ENCODE results near the gene ANKRD36B.
"Not testable (repeated sequence)": the region's sequence is repeated elsewhere in the genome, so short reads cannot be mapped to it uniquely, and the experiment has no call there.

Gene ANKRD36B

DNA sequence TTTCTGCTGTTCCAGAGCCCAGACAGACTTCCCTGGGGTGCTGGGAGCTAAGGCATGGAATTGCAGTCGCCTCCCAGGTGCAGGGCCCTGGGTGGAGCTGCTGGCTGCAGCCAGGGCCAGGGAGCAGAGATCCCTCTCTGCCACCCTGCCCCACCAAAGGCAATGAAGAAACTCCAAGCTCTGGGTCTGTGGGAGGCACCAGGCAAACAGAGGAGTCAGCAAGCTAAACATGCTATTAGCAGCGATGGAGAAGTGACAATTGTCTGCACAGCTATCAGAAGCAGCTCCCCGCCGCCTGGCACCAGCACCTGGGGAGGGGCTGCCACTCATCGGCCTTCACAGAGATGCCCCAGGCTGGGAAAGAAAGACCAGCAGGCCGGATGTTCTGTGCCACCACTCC is 28.2 kb upstream of the ANKRD36B start:
- Histone ChIP-seq H3K27me3 (replicated peaks in 2 of 5; ENCODE audit: control insufficient read depth in 4 of 5, insufficient read depth in 5 of 5, low read length in 4 of 5) (no peaks in the 10 kb centered on the region), H3K9me3 (ENCODE audit: control extremely low read depth in 1 of 5, control insufficient read depth in 4 of 5, insufficient read depth in 2 of 5, low read depth in 1 of 5, low read length in 4 of 5) (no peaks in the 10 kb centered on the region), H3K4me1 (ENCODE audit: control extremely low read depth in 1 of 4, control insufficient read depth in 4 of 4, insufficient read depth in 4 of 4, low read length in 3 of 4) (no peaks in the 10 kb centered on the region), H3K36me3 (ENCODE audit: control insufficient read depth in 4 of 4, insufficient read depth in 4 of 4, low read length in 3 of 4) (no peaks in the 10 kb centered on the region), H3K27ac (ENCODE audit: insufficient read depth in 1 of 2, low read depth in 1 of 2, low read length in 2 of 2, poor library complexity in 1 of 2, severe bottlenecking in 2 of 2) (no peak overlapping the region), H3K4me3 (ENCODE audit: control insufficient read depth in 1 of 7, extremely low read depth in 1 of 7, insufficient read depth in 4 of 7, low read depth in 2 of 7, low read length in 6 of 7) (no peak overlapping the region)
- ChIA-PET POLR2A (no interaction called here), CTCF (no interaction called here)
- DNase-seq: no peak
- WGBS (ENCODE audit: insufficient coverage): 96% methylated on average over 3 of the region's 6 CpGs

DNA sequence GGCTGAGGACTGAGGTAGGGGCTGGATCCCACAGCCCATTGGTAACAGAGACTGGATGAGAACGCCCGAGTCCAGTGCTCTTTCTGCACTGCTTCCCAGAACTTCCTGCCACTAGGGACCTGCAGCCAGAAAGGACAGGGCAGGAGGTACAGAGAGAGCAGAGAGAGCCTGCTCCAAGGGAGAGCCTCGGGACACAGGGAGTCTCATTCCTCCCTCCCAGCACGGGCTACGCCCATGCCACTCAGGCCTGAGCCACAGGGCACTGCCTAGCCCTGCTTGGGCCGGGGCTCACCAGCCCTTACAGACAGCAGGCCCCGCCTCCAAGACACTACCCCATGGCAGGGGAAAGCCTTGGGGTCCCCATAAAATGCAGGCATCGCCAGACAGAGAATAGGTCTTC is 26.1 kb upstream of the ANKRD36B start:
- H3K27ac ChIP-seq (ENCODE audit: insufficient read depth in 1 of 2, low read depth in 1 of 2, low read length in 2 of 2, poor library complexity in 1 of 2, severe bottlenecking in 2 of 2); DNase-seq; H3K36me3 ChIP-seq (ENCODE audit: control insufficient read depth in 4 of 4, insufficient read depth in 4 of 4, low read length in 3 of 4); CTCF ChIA-PET; H3K4me1 ChIP-seq (ENCODE audit: control extremely low read depth in 1 of 4, control insufficient read depth in 4 of 4, insufficient read depth in 4 of 4, low read length in 3 of 4); H3K27me3 ChIP-seq (replicated peaks in 2 of 5; ENCODE audit: control insufficient read depth in 4 of 5, insufficient read depth in 5 of 5, low read length in 4 of 5); H3K9me3 ChIP-seq (ENCODE audit: control extremely low read depth in 1 of 5, control insufficient read depth in 4 of 5, insufficient read depth in 2 of 5, low read depth in 1 of 5, low read length in 4 of 5); H3K4me3 ChIP-seq (ENCODE audit: control insufficient read depth in 1 of 7, extremely low read depth in 1 of 7, insufficient read depth in 4 of 7, low read depth in 2 of 7, low read length in 6 of 7); POLR2A ChIA-PET: not testable (repeated sequence)
- WGBS (ENCODE audit: insufficient coverage): no CpG with 5 or more reads among the region's 8 CpGs

GRCh38 chr2:97611895-97612294 is 22.2 kb upstream of the ANKRD36B start:
- POLR2A ChIA-PET; CTCF ChIA-PET; DNase-seq; H3K27ac ChIP-seq (ENCODE audit: insufficient read depth in 1 of 2, low read depth in 1 of 2, low read length in 2 of 2, poor library complexity in 1 of 2, severe bottlenecking in 2 of 2); H3K27me3 ChIP-seq (replicated peaks in 2 of 5; ENCODE audit: control insufficient read depth in 4 of 5, insufficient read depth in 5 of 5, low read length in 4 of 5); H3K9me3 ChIP-seq (ENCODE audit: control extremely low read depth in 1 of 5, control insufficient read depth in 4 of 5, insufficient read depth in 2 of 5, low read depth in 1 of 5, low read length in 4 of 5); H3K36me3 ChIP-seq (ENCODE audit: control insufficient read depth in 4 of 4, insufficient read depth in 4 of 4, low read length in 3 of 4); H3K4me3 ChIP-seq (ENCODE audit: control insufficient read depth in 1 of 7, extremely low read depth in 1 of 7, insufficient read depth in 4 of 7, low read depth in 2 of 7, low read length in 6 of 7); H3K4me1 ChIP-seq (ENCODE audit: control extremely low read depth in 1 of 4, control insufficient read depth in 4 of 4, insufficient read depth in 4 of 4, low read length in 3 of 4): not testable (repeated sequence)
- WGBS (ENCODE audit: insufficient coverage): no CpG with 5 or more reads among the region's 7 CpGs

DNA sequence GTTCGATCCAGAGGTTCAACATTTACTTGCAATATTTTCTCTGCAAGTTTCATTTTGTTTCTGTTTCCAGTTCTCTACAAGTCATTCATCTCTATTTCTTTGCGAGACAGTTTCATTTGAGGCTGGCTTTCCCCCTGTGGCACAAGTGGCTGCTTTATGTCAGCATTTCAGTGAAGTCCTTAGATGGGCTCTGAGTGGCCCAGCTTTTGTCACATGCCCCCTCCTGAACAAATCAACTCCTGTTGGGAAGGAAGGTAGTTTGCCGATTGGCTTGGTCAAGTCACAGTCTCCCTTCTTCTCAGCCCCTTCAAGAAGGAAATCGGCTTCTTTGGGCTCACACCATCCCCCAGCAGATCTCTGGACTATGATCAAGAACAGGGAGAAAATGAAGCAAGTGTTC is 19.1 kb upstream of the ANKRD36B start:
- H3K9me3 ChIP-seq (ENCODE audit: control extremely low read depth in 1 of 5, control insufficient read depth in 4 of 5, insufficient read depth in 2 of 5, low read depth in 1 of 5, low read length in 4 of 5); POLR2A ChIA-PET; H3K4me3 ChIP-seq (ENCODE audit: control insufficient read depth in 1 of 7, extremely low read depth in 1 of 7, insufficient read depth in 4 of 7, low read depth in 2 of 7, low read length in 6 of 7); H3K36me3 ChIP-seq (ENCODE audit: control insufficient read depth in 4 of 4, insufficient read depth in 4 of 4, low read length in 3 of 4); H3K4me1 ChIP-seq (ENCODE audit: control extremely low read depth in 1 of 4, control insufficient read depth in 4 of 4, insufficient read depth in 4 of 4, low read length in 3 of 4); H3K27ac ChIP-seq (ENCODE audit: insufficient read depth in 1 of 2, low read depth in 1 of 2, low read length in 2 of 2, poor library complexity in 1 of 2, severe bottlenecking in 2 of 2); DNase-seq; H3K27me3 ChIP-seq (replicated peaks in 2 of 5; ENCODE audit: control insufficient read depth in 4 of 5, insufficient read depth in 5 of 5, low read length in 4 of 5); CTCF ChIA-PET: not testable (repeated sequence)
- 100% methylated on average over 2 of the region's 4 CpGs for WGBS (ENCODE audit: insufficient coverage)

DNA sequence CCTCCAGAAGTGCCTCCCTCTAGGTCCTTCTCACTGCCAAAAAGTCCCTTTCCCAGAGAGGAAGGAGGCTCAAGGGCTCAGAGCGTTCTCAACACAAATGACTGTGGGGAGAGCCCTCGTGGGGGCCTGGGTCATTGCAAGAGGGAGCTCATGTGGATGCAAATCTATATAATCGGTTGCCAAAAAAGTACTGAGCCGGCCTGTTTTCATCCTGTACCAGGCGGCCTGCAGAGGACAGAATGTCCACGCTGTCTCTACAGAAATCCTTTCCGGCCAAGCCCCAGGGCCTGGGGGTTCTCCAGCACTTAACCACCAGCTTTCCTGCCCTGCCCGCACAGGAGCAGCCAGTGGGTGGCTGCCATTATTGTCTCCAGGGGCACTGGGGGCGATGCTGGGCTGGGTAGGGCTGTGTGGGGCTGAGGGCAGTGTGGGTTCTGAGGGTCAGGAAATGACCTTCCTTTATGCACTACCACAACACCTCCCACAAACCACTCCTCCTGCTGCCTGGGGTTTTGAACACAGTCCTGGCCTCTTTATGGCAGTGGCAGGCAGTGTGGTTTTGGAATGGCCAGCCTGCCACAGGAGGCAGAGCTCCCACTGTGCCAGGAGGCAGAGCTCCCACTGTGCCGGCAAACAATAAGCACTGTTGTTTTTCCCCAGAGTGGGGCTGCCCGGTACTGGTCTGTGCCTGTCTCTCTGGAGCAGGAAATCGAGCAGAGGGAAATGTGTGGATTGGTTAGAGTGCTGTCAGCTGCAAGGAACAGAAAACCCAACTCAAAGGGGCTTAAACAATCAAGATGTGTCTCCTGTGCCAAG is 16.1 kb upstream of the ANKRD36B start:
- POLR2A ChIA-PET; CTCF ChIA-PET; H3K9me3 ChIP-seq (ENCODE audit: control extremely low read depth in 1 of 5, control insufficient read depth in 4 of 5, insufficient read depth in 2 of 5, low read depth in 1 of 5, low read length in 4 of 5); H3K36me3 ChIP-seq (ENCODE audit: control insufficient read depth in 4 of 4, insufficient read depth in 4 of 4, low read length in 3 of 4); H3K4me1 ChIP-seq (ENCODE audit: control extremely low read depth in 1 of 4, control insufficient read depth in 4 of 4, insufficient read depth in 4 of 4, low read length in 3 of 4); DNase-seq; H3K27me3 ChIP-seq (replicated peaks in 2 of 5; ENCODE audit: control insufficient read depth in 4 of 5, insufficient read depth in 5 of 5, low read length in 4 of 5); H3K27ac ChIP-seq (ENCODE audit: insufficient read depth in 1 of 2, low read depth in 1 of 2, low read length in 2 of 2, poor library complexity in 1 of 2, severe bottlenecking in 2 of 2); H3K4me3 ChIP-seq (ENCODE audit: control insufficient read depth in 1 of 7, extremely low read depth in 1 of 7, insufficient read depth in 4 of 7, low read depth in 2 of 7, low read length in 6 of 7): not testable (repeated sequence)
- no CpG with 5 or more reads among the region's 12 CpGs for WGBS (ENCODE audit: insufficient coverage)

DNA sequence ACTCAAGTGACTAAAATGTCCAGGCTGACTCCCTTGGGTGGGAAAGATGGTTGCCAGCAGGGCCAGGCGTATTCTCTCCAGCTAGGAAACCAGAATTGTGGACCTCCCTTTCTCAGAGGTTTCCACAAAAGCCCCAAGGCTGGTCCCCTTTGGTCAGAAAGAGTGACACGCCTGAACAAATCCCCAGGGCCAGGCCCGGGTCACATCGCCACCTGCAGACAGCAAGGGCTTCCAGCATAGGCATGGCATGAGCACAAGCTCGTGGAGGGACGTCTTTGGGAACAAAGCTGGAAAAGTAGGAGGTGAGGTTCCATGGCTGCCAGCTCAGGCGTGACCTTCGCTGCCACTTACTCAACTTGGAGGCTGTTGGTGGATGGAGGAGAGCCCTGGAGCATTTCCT is 15.4 kb upstream of the ANKRD36B start:
- WGBS (ENCODE audit: insufficient coverage): no CpG with 5 or more reads among the region's 8 CpGs
- CTCF ChIA-PET; H3K27ac ChIP-seq (ENCODE audit: insufficient read depth in 1 of 2, low read depth in 1 of 2, low read length in 2 of 2, poor library complexity in 1 of 2, severe bottlenecking in 2 of 2); H3K27me3 ChIP-seq (replicated peaks in 2 of 5; ENCODE audit: control insufficient read depth in 4 of 5, insufficient read depth in 5 of 5, low read length in 4 of 5); POLR2A ChIA-PET; DNase-seq; H3K9me3 ChIP-seq (ENCODE audit: control extremely low read depth in 1 of 5, control insufficient read depth in 4 of 5, insufficient read depth in 2 of 5, low read depth in 1 of 5, low read length in 4 of 5); H3K4me3 ChIP-seq (ENCODE audit: control insufficient read depth in 1 of 7, extremely low read depth in 1 of 7, insufficient read depth in 4 of 7, low read depth in 2 of 7, low read length in 6 of 7); H3K4me1 ChIP-seq (ENCODE audit: control extremely low read depth in 1 of 4, control insufficient read depth in 4 of 4, insufficient read depth in 4 of 4, low read length in 3 of 4); H3K36me3 ChIP-seq (ENCODE audit: control insufficient read depth in 4 of 4, insufficient read depth in 4 of 4, low read length in 3 of 4): not testable (repeated sequence)

GRCh38 chr2:97601537-97601936 is 11.9 kb upstream of the ANKRD36B start:
- POLR2A ChIA-PET; H3K27me3 ChIP-seq (replicated peaks in 2 of 5; ENCODE audit: control insufficient read depth in 4 of 5, insufficient read depth in 5 of 5, low read length in 4 of 5); H3K4me1 ChIP-seq (ENCODE audit: control extremely low read depth in 1 of 4, control insufficient read depth in 4 of 4, insufficient read depth in 4 of 4, low read length in 3 of 4); H3K27ac ChIP-seq (ENCODE audit: insufficient read depth in 1 of 2, low read depth in 1 of 2, low read length in 2 of 2, poor library complexity in 1 of 2, severe bottlenecking in 2 of 2); H3K9me3 ChIP-seq (ENCODE audit: control extremely low read depth in 1 of 5, control insufficient read depth in 4 of 5, insufficient read depth in 2 of 5, low read depth in 1 of 5, low read length in 4 of 5); H3K36me3 ChIP-seq (ENCODE audit: control insufficient read depth in 4 of 4, insufficient read depth in 4 of 4, low read length in 3 of 4); H3K4me3 ChIP-seq (ENCODE audit: control insufficient read depth in 1 of 7, extremely low read depth in 1 of 7, insufficient read depth in 4 of 7, low read depth in 2 of 7, low read length in 6 of 7); DNase-seq; CTCF ChIA-PET: not testable (repeated sequence)
- 100% methylated on average over 1 of the region's 10 CpGs for WGBS (ENCODE audit: insufficient coverage)

All from common myeloid progenitor, CD34-positive (primary cell).